Suprapubic skin (tissue), 4 donors: Measurements from ENCODE around the gene LSP1. TPM values are rescaled to one million over a fixed set of nuclear protein-coding genes. Genes with fewer than 3 reads are reported as not detected.
A peak's percentile ranks its signal among the peaks of the same experiment; 100 is the strongest.

Experiments used
- DNase-seq, 2 donors: peaks; one replicate each; pipeline ENCODE4 v3.0.0-alpha.2; 2019; ENCODE audit warnings: low spot score in 2 of 2
- H3K27ac ChIP-seq: fragments of 200-600 bp; sonication (generic); one replicate; pipeline ENCODE4 v1.5.1; 2019
- H3K27me3 ChIP-seq: fragments of 200-600 bp; sonication (generic); one replicate; pipeline ENCODE4 v1.5.1; 2019
- H3K36me3 ChIP-seq: fragments of 200-600 bp; sonication (generic); one replicate; pipeline ENCODE4 v1.5.1; 2019
- H3K4me1 ChIP-seq: fragments of 200-600 bp; sonication (generic); one replicate; pipeline ENCODE4 v1.5.1; 2019
- H3K4me3 ChIP-seq: fragments of 200-600 bp; sonication (generic); one replicate; pipeline ENCODE4 v1.5.1; 2019; ENCODE audit warnings: mild to moderate bottlenecking
- H3K9me3 ChIP-seq: fragments of 200-600 bp; sonication (generic); one replicate; pipeline ENCODE4 v1.5.1; 2019
- CTCF ChIP-seq, 2 donors: fragments of 200-600 bp in 1 of 2; fragments of 450-650 bp in 1 of 2; sonication (generic) in 1 of 2; IDR thresholded peaks; one replicate each; pipeline ENCODE4 v1.5.1; 2016 to 2019; ENCODE audit warnings: antibody characterized with exemption in 2 of 2, mild to moderate bottlenecking in 1 of 2, moderate library complexity in 1 of 2
- EP300 ChIP-seq: sonication (generic); formaldehyde crosslinking; IDR thresholded peaks from one replicate; pipeline ENCODE4 v1.6.1; 2017; ENCODE audit warnings: antibody characterized with exemption
- POLR2A ChIP-seq, 2 donors: fragments of 450-650 bp; IDR thresholded peaks; one replicate each; pipeline ENCODE4 v1.6.1; 2017; ENCODE audit warnings: antibody characterized with exemption in 2 of 2, mild to moderate bottlenecking in 2 of 2, moderate library complexity in 2 of 2
- POLR2AphosphoS5 ChIP-seq, 3 donors: sonication (generic); formaldehyde crosslinking; IDR thresholded peaks; one replicate each; pipeline ENCODE4 v1.6.1; 2017; ENCODE audit warnings: antibody characterized with exemption in 3 of 3
- WGBS: methylation state at CpG from one replicate; pipeline ENCODE4 v1.1.5; 2018; 5-methylcytosine and 5-hydroxymethylcytosine counted together
- total RNA-seq, 4 donors: library from RNA; depleted of rRNA; stranded (reverse); fragments of >200 nt; gene quantifications; one replicate each; pipeline ENCODE4 v1.1.0, GENCODE V29; 2016

LSP1 gene
- total RNA-seq, 4 donors from 2014 or later = 70.4 to 134 (median 107) TPM

GRCh38 chr11:1831338-1832210, 21.3 kb upstream of the LSP1 start:
- Histone ChIP-seq H3K9me3 (no peaks in the 10 kb centered on the region), H3K36me3 (no peaks in the 10 kb centered on the region), H3K27me3 (no peaks in the 10 kb centered on the region), H3K4me1 (peaks cover 83% of the 10 kb centered on the region), H3K27ac (peak overlapping the region; percentile 53), H3K4me3 (no peak overlapping the region)
- peak in 1 of 2 donors; percentile 67 for DNase-seq
- WGBS = 48% methylated on average over 9 of the region's 26 CpGs
- TF ChIP-seq POLR2AphosphoS5 (IDR thresholded peaks at IDR 0.05) = no peak

- H3K27me3 ChIP-seq = no peaks in the 10 kb centered on the region
- peak in 1 of 2 donors; percentile 71 for DNase-seq
- H3K4me1 ChIP-seq = peaks cover 83% of the 10 kb centered on the region
- peak overlapping the region; percentile 19 for H3K4me3 ChIP-seq
- no peaks in the 10 kb centered on the region for H3K36me3 ChIP-seq
- H3K27ac ChIP-seq = peak overlapping the region; percentile 27
- TF ChIP-seq POLR2AphosphoS5 (IDR thresholded peaks at IDR 0.05) (no peak), CTCF (IDR thresholded peaks at IDR 0.05) (peak; percentile 83 to 94)
- WGBS = 26% methylated on average over 20 of the region's 40 CpGs
- H3K9me3 ChIP-seq = no peaks in the 10 kb centered on the region
These were observed 20.5 kb upstream of the LSP1 start for GRCh38 chr11:1832211-1832919.

GRCh38 chr11:1832920-1833295, 20.0 kb upstream of the LSP1 start:
- Histone ChIP-seq H3K36me3 (no peaks in the 10 kb centered on the region), H3K27me3 (no peaks in the 10 kb centered on the region), H3K4me1 (peaks cover 83% of the 10 kb centered on the region), H3K27ac (peak overlapping the region; percentile 27), H3K4me3 (peak overlapping the region; percentile 19), H3K9me3 (no peaks in the 10 kb centered on the region)
- DNase-seq = peak in 1 of 2 donors; percentile 66
- TF ChIP-seq CTCF (IDR thresholded peaks at IDR 0.05) = no peak
- no peak for TF ChIP-seq EP300
- TF ChIP-seq POLR2AphosphoS5 (IDR thresholded peaks at IDR 0.05) = no peak
- TF ChIP-seq POLR2A (IDR thresholded peaks at IDR 0.05) = no peak
- 46% methylated on average over 7 of the region's 17 CpGs for WGBS

GRCh38 chr11:1834062-1834610, 18.7 kb upstream of the LSP1 start:
- no peak for TF ChIP-seq POLR2A (IDR thresholded peaks at IDR 0.05)
- peak; percentile 33 to 84 (median 68) for TF ChIP-seq POLR2AphosphoS5 (IDR thresholded peaks at IDR 0.05)
- H3K27ac ChIP-seq = peak overlapping the region; percentile 88
- DNase-seq = peak in 1 of 2 donors; percentile 79
- H3K36me3 ChIP-seq = no peaks in the 10 kb centered on the region
- WGBS = 68% methylated on average over 7 of the region's 14 CpGs
- H3K4me1 ChIP-seq = peaks cover 88% of the 10 kb centered on the region
- H3K9me3 ChIP-seq = no peaks in the 10 kb centered on the region
- no peaks in the 10 kb centered on the region for H3K27me3 ChIP-seq
- no peak overlapping the region for H3K4me3 ChIP-seq

GRCh38 chr11:1834779-1835670, 17.9 kb upstream of the LSP1 start, which contains the start of gene SYT8:
Gene SYT8 (plus strand): TSS chr11:1834990. CDS start chr11:1835106, 116 bp downstream.
- H3K4me3 ChIP-seq = peak within 1 kb of the TSS; percentile 24
- 72% methylated on average over 3 of the region's 26 CpGs for WGBS
- TF ChIP-seq CTCF (IDR thresholded peaks at IDR 0.05) = no peak
- no peak for TF ChIP-seq POLR2A (IDR thresholded peaks at IDR 0.05)
- no peak for TF ChIP-seq EP300
- TF ChIP-seq POLR2AphosphoS5 (IDR thresholded peaks at IDR 0.05) = no peak
- H3K4me1 ChIP-seq = peaks cover 94% of the 10 kb centered on the region
- no peaks in the 10 kb centered on the region for H3K36me3 ChIP-seq
- H3K27me3 ChIP-seq = no peaks in the 10 kb centered on the region
- DNase-seq = no peak
- no peaks in the 10 kb centered on the region for H3K9me3 ChIP-seq
- peak within 1 kb of the TSS; percentile 88 for H3K27ac ChIP-seq
